Thyroid gland (tissue), 4 donors: Measurements from ENCODE around the gene CNTD1.

ENCODE experiments used
- POLR2A ChIP-seq, 2 donors: fragments of 450-650 bp; IDR thresholded peaks; one replicate each; pipeline ENCODE4 v1.6.1; 2017; ENCODE audit warnings: antibody characterized with exemption in 2 of 2, mild to moderate bottlenecking in 2 of 2, moderate library complexity in 1 of 2
- TF ChIP-seq, protein P1 (sequence below), 6 experiments: fragments of 200-600 bp in 3 of 6; fragments of 450-650 bp in 3 of 6; sonication (generic) in 3 of 6; IDR thresholded peaks; one replicate each; pipeline ENCODE4 v1.5.1; 2016 to 2019; ENCODE audit warnings: antibody characterized with exemption in 6 of 6, mild to moderate bottlenecking in 2 of 6, inconsistent platforms in 1 of 6, moderate library complexity in 1 of 6

DNA sequence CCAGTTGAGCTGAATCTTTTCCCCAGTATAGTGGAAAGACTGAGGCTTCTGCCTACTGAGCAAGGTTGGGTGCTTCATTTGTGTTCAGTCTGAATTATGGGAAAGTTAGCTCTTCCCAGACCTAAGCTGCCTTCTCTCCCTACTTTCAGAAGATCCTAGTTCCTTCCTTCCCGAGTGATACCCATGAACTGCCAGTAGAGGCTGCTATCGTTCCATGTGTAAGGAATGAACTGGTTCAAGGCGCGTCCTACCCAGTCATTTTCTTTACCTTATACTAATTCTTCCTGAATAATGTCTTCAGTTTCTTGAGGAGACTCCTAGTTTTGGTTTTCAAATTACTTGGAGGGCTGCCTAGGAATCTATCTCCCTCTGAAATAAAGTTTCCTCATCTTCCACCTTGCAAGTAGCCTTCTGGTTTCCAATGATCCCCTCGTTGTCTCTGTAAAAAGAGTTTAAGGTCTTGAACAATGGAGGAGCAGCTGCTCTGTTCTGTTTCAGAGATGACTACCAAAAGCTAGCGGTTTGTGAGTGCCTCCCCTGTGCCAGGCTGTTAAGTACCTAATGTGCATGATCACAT lies 44.8 kb downstream of the CNTD1 start:
- TF ChIP-seq, protein P1, sequence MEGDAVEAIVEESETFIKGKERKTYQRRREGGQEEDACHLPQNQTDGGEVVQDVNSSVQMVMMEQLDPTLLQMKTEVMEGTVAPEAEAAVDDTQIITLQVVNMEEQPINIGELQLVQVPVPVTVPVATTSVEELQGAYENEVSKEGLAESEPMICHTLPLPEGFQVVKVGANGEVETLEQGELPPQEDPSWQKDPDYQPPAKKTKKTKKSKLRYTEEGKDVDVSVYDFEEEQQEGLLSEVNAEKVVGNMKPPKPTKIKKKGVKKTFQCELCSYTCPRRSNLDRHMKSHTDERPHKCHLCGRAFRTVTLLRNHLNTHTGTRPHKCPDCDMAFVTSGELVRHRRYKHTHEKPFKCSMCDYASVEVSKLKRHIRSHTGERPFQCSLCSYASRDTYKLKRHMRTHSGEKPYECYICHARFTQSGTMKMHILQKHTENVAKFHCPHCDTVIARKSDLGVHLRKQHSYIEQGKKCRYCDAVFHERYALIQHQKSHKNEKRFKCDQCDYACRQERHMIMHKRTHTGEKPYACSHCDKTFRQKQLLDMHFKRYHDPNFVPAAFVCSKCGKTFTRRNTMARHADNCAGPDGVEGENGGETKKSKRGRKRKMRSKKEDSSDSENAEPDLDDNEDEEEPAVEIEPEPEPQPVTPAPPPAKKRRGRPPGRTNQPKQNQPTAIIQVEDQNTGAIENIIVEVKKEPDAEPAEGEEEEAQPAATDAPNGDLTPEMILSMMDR (IDR thresholded peaks at IDR 0.05) = peak; percentile 76 to 98 (median 90)
- no peak for TF ChIP-seq POLR2A (IDR thresholded peaks at IDR 0.05)
